ENCODE data around the gene CDC14A. TPM values are rescaled to one million over a fixed set of nuclear protein-coding genes. Genes with fewer than 3 reads are reported as not detected.

Gene CDC14A
- total RNA-seq, 1 experiment from 2014 or later, result 11.1 TPM

DNA sequence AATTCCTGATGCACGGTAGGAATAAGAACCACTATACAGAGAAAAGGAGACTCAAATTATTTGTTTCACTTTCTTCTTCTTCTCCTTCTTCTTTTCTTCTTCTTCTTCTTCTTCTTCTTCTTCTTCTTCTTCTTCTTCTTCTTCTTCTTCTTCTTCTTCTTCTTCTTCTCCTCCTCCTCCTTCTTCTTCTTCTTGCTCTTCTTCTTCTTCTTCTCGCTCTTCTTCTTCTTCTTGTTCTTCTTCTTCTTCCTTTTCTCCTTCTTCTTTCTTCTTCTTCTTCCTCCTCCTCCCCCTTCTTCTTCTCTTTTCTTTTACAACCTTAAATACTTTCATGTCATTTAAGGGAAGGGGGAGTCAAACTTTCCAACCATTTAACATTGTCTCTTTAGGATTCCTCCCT is 174.6 kb downstream of the CDC14A start:
- H3K36me3 Mint-ChIP-seq, result no peaks in the 10 kb centered on the region
- CTCF ChIA-PET, result no interaction called here

More for the DNA sequence above, 174.6 kb downstream of the CDC14A start:
- POLR2A ChIA-PET, result no interaction called here
- H3K9me3 Mint-ChIP-seq, result no peaks in the 10 kb centered on the region
- H3K27ac Mint-ChIP-seq, result no peak overlapping the region
- no peaks in the 10 kb centered on the region; the same call in 1 of the 2 replicates for H3K27me3 Mint-ChIP-seq (ENCODE audit: low read depth)
- TF ChIP-seq FOXP4 (CRISPR knock-in tag; IDR thresholded peaks at IDR 0.05) (no peak), TEAD1 (CRISPR knock-in tag; IDR thresholded peaks at IDR 0.05) (no peak), HMGA2 (CRISPR knock-in tag; IDR thresholded peaks at IDR 0.05) (no peak), NFATC4 (CRISPR knock-in tag; IDR thresholded peaks at IDR 0.05) (no peak), FOXP1 (CRISPR knock-in tag; IDR thresholded peaks at IDR 0.05; ENCODE audit: borderline replicate concordance) (no peak), ATF3 (CRISPR knock-in tag; conservative IDR thresholded peaks at IDR 0.05) (no peak), MYBL2 (CRISPR knock-in tag; IDR thresholded peaks at IDR 0.05) (no peak), ZNF532 (CRISPR knock-in tag; IDR thresholded peaks at IDR 0.05; ENCODE audit: borderline replicate concordance) (no peak), GTF2I (CRISPR knock-in tag; conservative IDR thresholded peaks at IDR 0.05) (no peak), TP53 (CRISPR knock-in tag; IDR thresholded peaks at IDR 0.05) (no peak), ZNF121 (CRISPR knock-in tag; IDR thresholded peaks at IDR 0.05) (no peak)
- TF ChIP-seq, protein P1, sequence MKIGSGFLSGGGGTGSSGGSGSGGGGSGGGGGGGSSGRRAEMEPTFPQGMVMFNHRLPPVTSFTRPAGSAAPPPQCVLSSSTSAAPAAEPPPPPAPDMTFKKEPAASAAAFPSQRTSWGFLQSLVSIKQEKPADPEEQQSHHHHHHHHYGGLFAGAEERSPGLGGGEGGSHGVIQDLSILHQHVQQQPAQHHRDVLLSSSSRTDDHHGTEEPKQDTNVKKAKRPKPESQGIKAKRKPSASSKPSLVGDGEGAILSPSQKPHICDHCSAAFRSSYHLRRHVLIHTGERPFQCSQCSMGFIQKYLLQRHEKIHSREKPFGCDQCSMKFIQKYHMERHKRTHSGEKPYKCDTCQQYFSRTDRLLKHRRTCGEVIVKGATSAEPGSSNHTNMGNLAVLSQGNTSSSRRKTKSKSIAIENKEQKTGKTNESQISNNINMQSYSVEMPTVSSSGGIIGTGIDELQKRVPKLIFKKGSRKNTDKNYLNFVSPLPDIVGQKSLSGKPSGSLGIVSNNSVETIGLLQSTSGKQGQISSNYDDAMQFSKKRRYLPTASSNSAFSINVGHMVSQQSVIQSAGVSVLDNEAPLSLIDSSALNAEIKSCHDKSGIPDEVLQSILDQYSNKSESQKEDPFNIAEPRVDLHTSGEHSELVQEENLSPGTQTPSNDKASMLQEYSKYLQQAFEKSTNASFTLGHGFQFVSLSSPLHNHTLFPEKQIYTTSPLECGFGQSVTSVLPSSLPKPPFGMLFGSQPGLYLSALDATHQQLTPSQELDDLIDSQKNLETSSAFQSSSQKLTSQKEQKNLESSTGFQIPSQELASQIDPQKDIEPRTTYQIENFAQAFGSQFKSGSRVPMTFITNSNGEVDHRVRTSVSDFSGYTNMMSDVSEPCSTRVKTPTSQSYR (CRISPR knock-in tag; IDR thresholded peaks at IDR 0.05), result no peak
- DNase-seq (ENCODE audit: low spot score), result no peak
- no peak for ATAC-seq
- no peak overlapping the region for H3K4me3 Mint-ChIP-seq
- H3K4me1 Mint-ChIP-seq, result no peaks in the 10 kb centered on the region
